Measurements from ENCODE around the gene SLC29A2. TPM values are rescaled to one million over a fixed set of nuclear protein-coding genes. Genes with fewer than 3 reads are reported as not detected.

Gene SLC29A2
- total and polyA plus RNA-seq, 2 of the 8 experiments (the other 6 are each of a cell fraction or from before 2014, with no cell fraction given) = 29.3 to 31.6 TPM

DNA sequence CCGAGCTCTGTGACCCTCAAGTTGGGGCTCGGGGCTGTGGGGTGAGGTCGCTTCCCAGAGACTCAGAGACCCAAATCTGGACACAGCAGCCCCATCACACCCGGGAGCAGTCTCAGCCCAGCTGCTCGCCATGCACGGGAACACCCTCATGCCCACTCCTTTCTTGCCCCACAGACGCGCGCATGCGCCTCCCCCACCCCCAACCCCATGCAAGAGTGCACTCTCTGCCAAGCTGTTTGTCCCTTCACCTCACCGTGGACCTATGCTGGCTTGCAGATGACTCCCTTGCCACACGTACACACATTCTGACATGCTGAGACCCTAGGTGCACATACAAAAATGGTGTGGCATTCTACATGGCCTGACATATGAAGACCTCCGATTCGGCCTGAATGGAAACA, 54.2 kb downstream of the SLC29A2 start:
- H3K56ac ChIP-seq (replicated peaks; ENCODE audit: insufficient read length, low read depth, low read length) = no peak overlapping the region
- H3K4me2 ChIP-seq (ENCODE audit: insufficient read depth in 1 of 2, low read depth in 2 of 2, low read length in 2 of 2) = peak overlapping the region; percentile 43 to 69
- H3K14ac ChIP-seq (ENCODE audit: insufficient read length) = no peak overlapping the region
- FAIRE-seq = peak; percentile 24
- 27% methylated on average over 11 of the region's 14 CpGs; no CpG with 5 or more reads in 1 of the 2 experiments for WGBS, 2 experiments (ENCODE audit: extremely low coverage in 1 of 2, insufficient coverage in 1 of 2, insufficient read length in 1 of 2, insufficient replicate concordance in 2 of 2, low coverage in 1 of 2, low lambda C conversion rate in 2 of 2, missing lambda C conversion rate in 1 of 2)
- peak overlapping the region; percentile 89; the same call in 1 of the 2 replicates for H2AK5ac ChIP-seq (ENCODE audit: low read depth, low read length)
- H3K79me2 ChIP-seq (ENCODE audit: control insufficient read depth in 1 of 2, insufficient read depth in 2 of 2, low read length in 2 of 2) = no peaks in the 10 kb centered on the region
- ChIA-PET POLR2A (ENCODE audit: partially characterized antibody) (interaction anchor here (0.8 to 3.5 kb wide), 13 partner anchors 9 to 121 kb away, joined by 3 to 19 read pairs (median 7); partner anchors contain the start of genes BRMS1, MRPL11, RIN1 and YIF1A), CTCF (ENCODE audit: partially characterized antibody) (interaction anchor here (0.6 to 11.7 kb wide), 16 partner anchors 9 to 1295 kb away, joined by 3 to 242 read pairs (median 4); partner anchors contain the start of gene RIN1)
- peak overlapping the region; percentile 77 for H2BK20ac ChIP-seq (ENCODE audit: low read length)
- peak overlapping the region; percentile 5 for H4K5ac ChIP-seq (ENCODE audit: insufficient read length, low read depth, low read length)
- peak overlapping the region in 1 of 4 experiments; percentile 40; a peak in 1 of 8 replicates for H3K4me3 ChIP-seq (ENCODE audit: extremely low read depth in 1 of 4, insufficient read depth in 2 of 4, low read depth in 3 of 4, low read length in 4 of 4)
- peak overlapping the region; percentile 32; the same call in 1 of the 2 replicates for H3K27ac ChIP-seq (ENCODE audit: low read depth, low read length)
- H3K27me3 ChIP-seq (replicated peaks in 1 of 4; ENCODE audit: control insufficient read depth in 3 of 4, extremely low read depth in 1 of 4, insufficient read depth in 3 of 4, low read length in 3 of 4) = peaks cover 0 to 5% (median 0%) of the 10 kb centered on the region in 4 experiments; a peak in 3 of 7 replicates
- H3K36me3 ChIP-seq (ENCODE audit: control insufficient read depth in 2 of 4, insufficient read depth in 4 of 4, low read length in 3 of 4) = no peaks in the 10 kb centered on the region
- H4K91ac ChIP-seq (replicated peaks; ENCODE audit: insufficient read length, low read length) = peak overlapping the region; percentile 91
- peak overlapping the region; percentile 78 for H2BK120ac ChIP-seq (replicated peaks; ENCODE audit: low read depth, low read length)
- peak overlapping the region; percentile 3 for H3K4ac ChIP-seq (replicated peaks; ENCODE audit: insufficient read length, low read depth, low read length)
- H3K4me1 ChIP-seq (replicated peaks in 1 of 4; ENCODE audit: control insufficient read depth in 3 of 4, insufficient read depth in 4 of 4, low read length in 3 of 4) = peaks cover 9 to 28% (median 19%) of the 10 kb centered on the region in 4 experiments
- H3K18ac ChIP-seq (ENCODE audit: extremely low read depth, low read length) = peak overlapping the region; percentile 72
- H3K23me2 ChIP-seq (ENCODE audit: low read depth, low read length) = peaks cover 7% of the 10 kb centered on the region
- no peaks in the 10 kb centered on the region for H4K20me1 ChIP-seq (replicated peaks in 1 of 2; ENCODE audit: control insufficient read depth in 1 of 2, insufficient read depth in 2 of 2, low read length in 2 of 2)
- H3K9me3 ChIP-seq (ENCODE audit: insufficient read depth in 2 of 2, low read depth in 1 of 2, low read length in 1 of 2) = no peaks in the 10 kb centered on the region
- no peak overlapping the region for H2AFZ ChIP-seq (ENCODE audit: low read length)
- peak overlapping the region in 2 of 4 experiments; percentile 22 to 39; a peak in 3 of 7 replicates for H3K9ac ChIP-seq (replicated peaks in 1 of 4; ENCODE audit: extremely low read depth in 1 of 4, low read depth in 3 of 4, low read length in 3 of 4)
- DNase-seq (ENCODE audit: low read depth in 1 of 2, low spot score in 2 of 2) = no peak
- H2BK12ac ChIP-seq (ENCODE audit: low read depth, low read length) = peak overlapping the region; percentile 92
- no peak overlapping the region for H3K23ac ChIP-seq (ENCODE audit: insufficient read length)
- H2BK15ac ChIP-seq (ENCODE audit: low read length) = no peak overlapping the region
- no peaks in the 10 kb centered on the region for H3K79me1 ChIP-seq (ENCODE audit: low read depth, low read length)
- H2BK5ac ChIP-seq (ENCODE audit: low read depth, low read length) = peak overlapping the region; percentile 85; the same call in 1 of the 2 replicates
- peak overlapping the region; percentile 71 for H4K8ac ChIP-seq (ENCODE audit: extremely low read depth, insufficient read depth, low read length)
- TF ChIP-seq BRCA1 (IDR thresholded peaks at IDR 0.05; ENCODE audit: low read depth, low read length) = no peak
- TF ChIP-seq SIRT6 (IDR thresholded peaks at IDR 0.05; ENCODE audit: low read length) = no peak
- TF ChIP-seq TAF1 (IDR thresholded peaks at IDR 0.05; ENCODE audit: low read depth, low read length) = 0 out of 2 replicates have a peak, but pooled peaks have one; percentile 3
